Activated CD4-positive, alpha-beta memory T cell treated with anti-CD3 and anti-CD28 coated beads, Interleukin-2, amount 10 ng/mL, durations not matched to agents 7 days and 5 days (primary cell): ENCODE data around the gene NAALADL2. TPM values are rescaled to one million over a fixed set of nuclear protein-coding genes. Genes with fewer than 3 reads are reported as not detected.

Experiments used
- CTCF ChIA-PET: fragments of 350-600 bp; sonication (Branson Sonifier 250); formaldehyde crosslinking; loops from one replicate; lab custom pipeline; 2021; ENCODE audit warnings: antibody characterized with exemption, inconsistent platforms; lab: Charles Lee
- POLR2A ChIA-PET: fragments of 350-600 bp; sonication (Branson Sonifier 250); formaldehyde crosslinking; loops from one replicate; lab custom pipeline; 2021; ENCODE audit warnings: antibody characterized with exemption; lab: Charles Lee
- DNase-seq: peaks from one replicate; pipeline ENCODE4 v3.0.0-alpha.2; 2020
- H3K27ac Mint-ChIP-seq: one replicate; pipeline ENCODE4 v1.8.0; 2021; ENCODE audit warnings: mild to moderate bottlenecking, mixed read lengths
- H3K27me3 Mint-ChIP-seq: one replicate; pipeline ENCODE4 v1.8.0; 2021; ENCODE audit warnings: mixed read lengths
- H3K36me3 Mint-ChIP-seq: one replicate; pipeline ENCODE4 v1.8.0; 2021; ENCODE audit warnings: low read depth, mixed read lengths
- H3K4me1 Mint-ChIP-seq: one replicate; pipeline ENCODE4 v1.8.0; 2021; ENCODE audit warnings: mixed read lengths
- H3K4me3 Mint-ChIP-seq: one replicate; pipeline ENCODE4 v1.8.0; 2021; ENCODE audit warnings: mild to moderate bottlenecking, mixed read lengths
- H3K9me3 Mint-ChIP-seq: one replicate; pipeline ENCODE4 v1.8.0; 2021; ENCODE audit warnings: mixed read lengths
- total RNA-seq, 2 experiments: library from RNA; stranded (reverse); gene quantifications; one replicate each; pipeline ENCODE4 v1.2.3, GENCODE V29; 2021

Gene NAALADL2
- total RNA-seq, 2 experiments from 2014 or later: not detected

DNA sequence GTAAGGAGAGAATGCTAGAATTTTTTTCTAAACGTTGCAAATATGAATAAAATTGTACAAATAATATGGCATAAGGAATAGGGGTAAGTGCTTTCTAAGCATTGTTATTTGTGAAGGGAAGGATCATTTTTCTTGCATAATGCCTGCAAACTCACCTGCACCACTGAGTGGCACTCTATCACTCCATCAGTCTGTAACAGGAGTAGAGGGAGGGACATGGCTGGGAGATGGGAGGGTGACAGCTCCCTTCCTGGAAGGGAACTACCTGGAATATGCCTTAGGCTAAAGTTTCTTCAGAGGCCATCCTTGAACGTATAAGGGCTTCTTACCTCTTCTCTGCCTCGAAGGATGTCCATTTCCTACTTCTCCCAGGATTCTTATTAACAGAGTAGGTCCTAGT, 3.0 kb downstream of the NAALADL2 start:
- Mint-ChIP-seq H3K4me1 (no peaks in the 10 kb centered on the region), H3K27me3 (no peaks in the 10 kb centered on the region), H3K27ac (no peak overlapping the region), H3K9me3 (no peaks in the 10 kb centered on the region), H3K4me3 (no peak overlapping the region), H3K36me3 (no peaks in the 10 kb centered on the region)
- ChIA-PET POLR2A (no interaction called here), CTCF (no interaction called here)
- no peak for DNase-seq

GRCh38 chr3:174862666-174863065, 3.5 kb downstream of the NAALADL2 start:
- ChIA-PET POLR2A (no interaction called here), CTCF (no interaction called here)
- Mint-ChIP-seq H3K9me3 (no peaks in the 10 kb centered on the region), H3K4me3 (no peak overlapping the region), H3K36me3 (no peaks in the 10 kb centered on the region), H3K4me1 (no peaks in the 10 kb centered on the region), H3K27me3 (no peaks in the 10 kb centered on the region), H3K27ac (no peak overlapping the region)
- DNase-seq: no peak

GRCh38 chr3:174863488-174863887, 4.4 kb downstream of the NAALADL2 start:
- ChIA-PET POLR2A (no interaction called here), CTCF (no interaction called here)
- H3K4me3 Mint-ChIP-seq: no peak overlapping the region
- no peaks in the 10 kb centered on the region for H3K9me3 Mint-ChIP-seq
- H3K4me1 Mint-ChIP-seq: no peaks in the 10 kb centered on the region
- no peak for DNase-seq
- H3K27ac Mint-ChIP-seq: no peak overlapping the region
- H3K27me3 Mint-ChIP-seq: no peaks in the 10 kb centered on the region
- H3K36me3 Mint-ChIP-seq: no peaks in the 10 kb centered on the region

- H3K27me3 Mint-ChIP-seq: no peaks in the 10 kb centered on the region
- DNase-seq: no peak
- ChIA-PET CTCF (no interaction called here), POLR2A (no interaction called here)
- no peak overlapping the region for H3K27ac Mint-ChIP-seq
- H3K4me1 Mint-ChIP-seq: no peaks in the 10 kb centered on the region
- no peaks in the 10 kb centered on the region for H3K36me3 Mint-ChIP-seq
- H3K9me3 Mint-ChIP-seq: peaks cover 2% of the 10 kb centered on the region
- no peak overlapping the region for H3K4me3 Mint-ChIP-seq
Observed at GRCh38 chr3:174869448-174869847, 10.3 kb downstream of the NAALADL2 start.

- CTCF ChIA-PET: no interaction called here
- Mint-ChIP-seq H3K4me3 (no peak overlapping the region), H3K27ac (no peak overlapping the region), H3K36me3 (no peaks in the 10 kb centered on the region), H3K27me3 (no peaks in the 10 kb centered on the region), H3K9me3 (peaks cover 2% of the 10 kb centered on the region), H3K4me1 (no peaks in the 10 kb centered on the region)
- POLR2A ChIA-PET: no interaction called here
- no peak for DNase-seq
Observed at GRCh38 chr3:174873832-174874657, 14.9 kb downstream of the NAALADL2 start.

DNA sequence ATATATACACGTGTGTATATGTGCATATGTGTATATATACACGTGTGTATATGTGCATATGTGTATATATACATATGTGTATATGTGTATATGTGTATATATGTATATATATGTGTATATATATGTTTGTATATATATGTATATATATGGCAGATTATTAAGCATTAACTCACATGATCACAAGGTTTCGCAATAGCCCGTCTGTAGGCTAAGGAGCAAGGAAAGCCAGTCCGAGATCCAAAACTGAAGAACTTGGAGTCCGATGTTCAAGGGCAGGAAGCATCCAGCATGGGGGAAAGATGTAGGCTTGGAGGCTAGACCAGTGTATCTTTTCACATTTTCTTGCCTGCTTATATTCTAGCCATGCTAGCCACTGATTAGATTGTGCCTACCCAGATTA, 23.7 kb downstream of the NAALADL2 start:
- CTCF ChIA-PET: no interaction called here
- peaks cover 16% of the 10 kb centered on the region for H3K9me3 Mint-ChIP-seq
- POLR2A ChIA-PET: no interaction called here
- H3K27me3 Mint-ChIP-seq: no peaks in the 10 kb centered on the region
- H3K4me1 Mint-ChIP-seq: no peaks in the 10 kb centered on the region
- H3K4me3 Mint-ChIP-seq: no peak overlapping the region
- no peak for DNase-seq
- H3K36me3 Mint-ChIP-seq: no peaks in the 10 kb centered on the region
- no peak overlapping the region for H3K27ac Mint-ChIP-seq

DNA sequence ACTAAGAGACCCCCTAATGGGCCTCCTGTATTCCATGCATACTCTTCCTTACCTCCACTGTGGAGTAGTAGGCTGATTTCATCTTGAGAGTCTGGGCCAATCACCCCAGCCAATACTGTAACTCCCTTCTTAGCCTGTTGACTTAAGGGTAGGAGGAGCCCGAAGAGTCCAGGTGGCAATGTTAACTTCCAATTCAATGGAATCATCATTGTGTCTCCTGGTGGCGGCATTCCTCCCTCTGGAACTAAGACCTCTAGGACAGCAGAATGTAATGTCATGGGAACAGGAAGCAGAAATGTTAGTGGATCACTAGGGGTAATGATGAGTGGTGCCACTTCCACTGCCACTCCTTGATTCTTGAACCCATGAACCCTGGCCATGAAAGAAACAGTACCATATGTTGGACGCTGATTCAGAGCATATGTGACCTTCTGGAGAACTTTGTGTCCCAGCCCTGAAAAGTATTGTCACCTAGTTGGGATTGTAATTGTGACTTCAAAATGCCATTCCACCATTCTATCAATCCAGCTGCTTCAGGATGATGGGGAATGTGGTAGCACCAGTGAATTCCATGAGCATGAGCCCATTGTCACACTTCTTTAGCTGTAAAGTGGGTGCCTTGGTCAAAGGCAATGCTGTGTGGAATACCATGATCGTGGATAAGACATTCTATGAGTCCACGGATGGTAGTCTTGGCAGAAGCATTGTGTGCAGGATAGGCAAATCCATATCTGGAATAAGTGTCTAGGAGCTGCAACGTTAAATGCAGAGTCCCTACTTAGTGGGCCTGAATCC, 24.9 kb downstream of the NAALADL2 start:
- H3K9me3 Mint-ChIP-seq: peaks cover 19% of the 10 kb centered on the region
- CTCF ChIA-PET: no interaction called here

GRCh38 chr3:174884776-174885568, 25.8 kb downstream of the NAALADL2 start:
- CTCF ChIA-PET: no interaction called here
- Mint-ChIP-seq H3K4me3 (no peak overlapping the region), H3K27ac (no peak overlapping the region), H3K4me1 (no peaks in the 10 kb centered on the region), H3K27me3 (no peaks in the 10 kb centered on the region), H3K9me3 (peaks cover 19% of the 10 kb centered on the region), H3K36me3 (no peaks in the 10 kb centered on the region)
- DNase-seq: no peak
- POLR2A ChIA-PET: no interaction called here

More for the DNA sequence above, 24.9 kb downstream of the NAALADL2 start:
- Mint-ChIP-seq H3K36me3 (no peaks in the 10 kb centered on the region), H3K4me3 (no peak overlapping the region), H3K4me1 (no peaks in the 10 kb centered on the region), H3K27ac (no peak overlapping the region), H3K27me3 (no peaks in the 10 kb centered on the region)
- POLR2A ChIA-PET: no interaction called here
- no peak for DNase-seq

GRCh38 chr3:174891524-174892203, 32.5 kb downstream of the NAALADL2 start:
- Mint-ChIP-seq H3K4me3 (no peak overlapping the region), H3K27ac (no peak overlapping the region), H3K4me1 (no peaks in the 10 kb centered on the region), H3K27me3 (no peaks in the 10 kb centered on the region), H3K36me3 (no peaks in the 10 kb centered on the region), H3K9me3 (peaks cover 6% of the 10 kb centered on the region)
- no peak for DNase-seq
- POLR2A ChIA-PET: no interaction called here
- CTCF ChIA-PET: no interaction called here

DNA sequence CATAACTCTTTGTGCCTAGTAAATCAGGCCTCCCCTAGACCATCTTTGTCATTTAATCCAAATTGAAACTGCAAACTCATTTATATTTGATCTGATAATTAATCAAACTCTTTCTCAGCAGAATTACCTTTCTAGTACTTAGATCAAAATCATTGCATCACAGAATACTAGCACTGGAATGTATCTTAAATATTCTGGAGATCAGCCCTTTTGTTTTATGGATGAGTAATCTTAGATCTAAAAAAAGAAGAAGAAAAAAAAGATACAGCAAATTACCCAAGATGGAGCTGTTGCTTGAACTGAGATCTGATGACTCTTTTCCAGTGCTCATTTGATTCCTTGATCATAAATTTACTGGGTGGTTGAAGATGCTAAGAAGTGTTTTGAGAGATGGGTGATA, 47.9 kb downstream of the NAALADL2 start:
- no peaks in the 10 kb centered on the region for H3K36me3 Mint-ChIP-seq
- no peaks in the 10 kb centered on the region for H3K27me3 Mint-ChIP-seq
- H3K27ac Mint-ChIP-seq: no peak overlapping the region
- H3K4me3 Mint-ChIP-seq: no peak overlapping the region
- no peak for DNase-seq
- H3K4me1 Mint-ChIP-seq: no peaks in the 10 kb centered on the region
- ChIA-PET POLR2A (no interaction called here), CTCF (no interaction called here)
- H3K9me3 Mint-ChIP-seq: peaks cover 3% of the 10 kb centered on the region

- CTCF ChIA-PET: no interaction called here
- POLR2A ChIA-PET: no interaction called here
- no peak for DNase-seq
Observed at GRCh38 chr3:174907628-174908407, 48.7 kb downstream of the NAALADL2 start.

More at GRCh38 chr3:174907628-174908407, 48.7 kb downstream of the NAALADL2 start:
- H3K27ac Mint-ChIP-seq: no peak overlapping the region
- H3K36me3 Mint-ChIP-seq: no peaks in the 10 kb centered on the region
- no peaks in the 10 kb centered on the region for H3K4me1 Mint-ChIP-seq
- no peaks in the 10 kb centered on the region for H3K27me3 Mint-ChIP-seq
- H3K9me3 Mint-ChIP-seq: peaks cover 3% of the 10 kb centered on the region
- H3K4me3 Mint-ChIP-seq: no peak overlapping the region
